WTC11 (cell line): ENCODE data around the gene UCK1.

Source experiments
- CREB1 ChIP-seq: sonication (generic); formaldehyde crosslinking; IDR thresholded peaks from 2 replicates; pipeline ENCODE4 v1.8.0; 2023; ENCODE audit warnings: mild to moderate bottlenecking, missing genetic modification reagents
- NR1H2 ChIP-seq: sonication (generic); formaldehyde crosslinking; IDR thresholded peaks from 2 replicates; pipeline ENCODE4 v1.9.0; 2021; ENCODE audit warnings: mild to moderate bottlenecking, moderate library complexity, missing genetic modification reagents
- SP1 ChIP-seq: sonication (generic); formaldehyde crosslinking; conservative IDR thresholded peaks from 2 replicates; pipeline ENCODE4 v1.8.1; 2022; ENCODE audit warnings: missing genetic modification reagents
- TEAD4 ChIP-seq: sonication (generic); formaldehyde crosslinking; IDR thresholded peaks from 2 replicates; pipeline ENCODE4 v1.8.0; 2022; ENCODE audit warnings: mild to moderate bottlenecking, missing genetic modification reagents
- ZNF219 ChIP-seq: sonication (generic); formaldehyde crosslinking; IDR thresholded peaks from 2 replicates; pipeline ENCODE4 v1.8.0; 2023; ENCODE audit warnings: missing genetic modification reagents, mild to moderate bottlenecking, borderline replicate concordance
- TF ChIP-seq, protein P1 (sequence below): fragments of 200-600 bp; IDR thresholded peaks from 2 replicates; pipeline ENCODE4 v1.8.0; 2022; ENCODE audit warnings: antibody characterized with exemption
- TF ChIP-seq, protein P2 (sequence below): fragments of 250-450 bp; sonication (Bioruptor Pico); IDR thresholded peaks from 2 replicates; pipeline ENCODE4 v1.9.0; 2021; ENCODE audit warnings: mild to moderate bottlenecking
- TF ChIP-seq, protein P3 (sequence below): fragments of 250-450 bp; sonication (Bioruptor Pico); IDR thresholded peaks from 2 replicates; pipeline ENCODE4 v1.9.0; 2021; ENCODE audit warnings: moderate library complexity, mild to moderate bottlenecking, inconsistent platforms, borderline replicate concordance
- TF ChIP-seq, protein P4 (sequence below): sonication (generic); formaldehyde crosslinking; IDR thresholded peaks from 2 replicates; pipeline ENCODE4 v1.8.1; 2022; ENCODE audit warnings: low read depth, missing genetic modification reagents, borderline replicate concordance
- TF ChIP-seq, protein P5 (sequence below): sonication (generic); formaldehyde crosslinking; IDR thresholded peaks from 2 replicates; pipeline ENCODE4 v1.8.0; 2022; ENCODE audit warnings: mild to moderate bottlenecking, missing genetic modification reagents
- TF ChIP-seq, protein P6 (sequence below): sonication (generic); formaldehyde crosslinking; IDR thresholded peaks from 2 replicates; pipeline ENCODE4 v1.8.1; 2022; ENCODE audit warnings: mild to moderate bottlenecking, missing genetic modification reagents, moderate library complexity, borderline replicate concordance
- TF ChIP-seq, protein P7 (sequence below): sonication (generic); formaldehyde crosslinking; conservative IDR thresholded peaks from 2 replicates; pipeline ENCODE4 v1.8.1; 2023; ENCODE audit warnings: mild to moderate bottlenecking, low read depth, missing genetic modification reagents, moderate library complexity
- TF ChIP-seq, protein P8 (sequence below): sonication (generic); formaldehyde crosslinking; conservative IDR thresholded peaks from 2 replicates; pipeline ENCODE4 v1.8.1; 2022; ENCODE audit warnings: mild to moderate bottlenecking, missing genetic modification reagents

DNA sequence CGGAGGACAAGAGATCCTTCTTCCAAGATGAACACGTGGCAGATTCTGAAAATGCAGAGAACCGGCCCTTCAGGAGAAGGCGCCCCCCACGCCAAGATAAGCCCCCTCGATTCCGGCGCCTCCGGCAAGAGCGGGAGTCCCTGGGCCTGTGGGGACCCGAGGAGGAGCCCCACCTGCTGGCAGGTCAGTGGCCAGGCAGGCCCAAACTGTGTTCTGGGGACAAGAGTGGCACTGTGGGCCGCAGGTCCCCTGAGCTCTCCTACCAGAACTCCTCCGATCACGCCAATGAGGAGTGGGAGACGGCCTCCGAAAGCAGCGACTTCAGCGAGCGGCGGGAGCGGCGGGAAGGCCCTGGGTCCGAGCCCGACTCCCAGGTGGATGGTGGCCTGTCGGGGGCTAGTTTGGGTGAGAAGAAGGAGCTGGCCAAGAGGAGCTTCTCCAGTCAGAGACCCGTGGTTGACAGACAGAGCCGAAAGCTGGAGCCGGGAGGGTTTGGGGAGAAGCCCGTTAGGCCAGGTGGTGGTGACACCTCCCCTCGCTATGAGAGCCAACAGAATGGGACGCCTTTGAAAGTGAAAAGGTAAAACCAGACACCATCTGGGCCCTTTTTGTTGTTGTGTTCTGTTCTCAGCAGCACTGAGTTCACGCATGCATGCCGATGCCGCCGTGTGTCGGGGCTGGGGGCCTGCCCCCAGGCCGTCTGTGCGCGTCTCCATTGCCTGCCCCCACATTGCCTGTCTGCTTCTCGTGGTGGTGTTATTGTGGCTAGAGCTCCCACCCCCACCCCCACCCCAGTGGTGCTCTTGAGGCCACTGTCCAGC lies 54.9 kb downstream of the UCK1 start:
- TF ChIP-seq TEAD4 (CRISPR knock-in tag) (no peak), NR1H2 (no peak), ZNF219 (no peak), SP1 (CRISPR knock-in tag) (no peak), CREB1 (no peak)
- TF ChIP-seq, protein P1, sequence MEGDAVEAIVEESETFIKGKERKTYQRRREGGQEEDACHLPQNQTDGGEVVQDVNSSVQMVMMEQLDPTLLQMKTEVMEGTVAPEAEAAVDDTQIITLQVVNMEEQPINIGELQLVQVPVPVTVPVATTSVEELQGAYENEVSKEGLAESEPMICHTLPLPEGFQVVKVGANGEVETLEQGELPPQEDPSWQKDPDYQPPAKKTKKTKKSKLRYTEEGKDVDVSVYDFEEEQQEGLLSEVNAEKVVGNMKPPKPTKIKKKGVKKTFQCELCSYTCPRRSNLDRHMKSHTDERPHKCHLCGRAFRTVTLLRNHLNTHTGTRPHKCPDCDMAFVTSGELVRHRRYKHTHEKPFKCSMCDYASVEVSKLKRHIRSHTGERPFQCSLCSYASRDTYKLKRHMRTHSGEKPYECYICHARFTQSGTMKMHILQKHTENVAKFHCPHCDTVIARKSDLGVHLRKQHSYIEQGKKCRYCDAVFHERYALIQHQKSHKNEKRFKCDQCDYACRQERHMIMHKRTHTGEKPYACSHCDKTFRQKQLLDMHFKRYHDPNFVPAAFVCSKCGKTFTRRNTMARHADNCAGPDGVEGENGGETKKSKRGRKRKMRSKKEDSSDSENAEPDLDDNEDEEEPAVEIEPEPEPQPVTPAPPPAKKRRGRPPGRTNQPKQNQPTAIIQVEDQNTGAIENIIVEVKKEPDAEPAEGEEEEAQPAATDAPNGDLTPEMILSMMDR = no peak
- TF ChIP-seq, protein P2, sequence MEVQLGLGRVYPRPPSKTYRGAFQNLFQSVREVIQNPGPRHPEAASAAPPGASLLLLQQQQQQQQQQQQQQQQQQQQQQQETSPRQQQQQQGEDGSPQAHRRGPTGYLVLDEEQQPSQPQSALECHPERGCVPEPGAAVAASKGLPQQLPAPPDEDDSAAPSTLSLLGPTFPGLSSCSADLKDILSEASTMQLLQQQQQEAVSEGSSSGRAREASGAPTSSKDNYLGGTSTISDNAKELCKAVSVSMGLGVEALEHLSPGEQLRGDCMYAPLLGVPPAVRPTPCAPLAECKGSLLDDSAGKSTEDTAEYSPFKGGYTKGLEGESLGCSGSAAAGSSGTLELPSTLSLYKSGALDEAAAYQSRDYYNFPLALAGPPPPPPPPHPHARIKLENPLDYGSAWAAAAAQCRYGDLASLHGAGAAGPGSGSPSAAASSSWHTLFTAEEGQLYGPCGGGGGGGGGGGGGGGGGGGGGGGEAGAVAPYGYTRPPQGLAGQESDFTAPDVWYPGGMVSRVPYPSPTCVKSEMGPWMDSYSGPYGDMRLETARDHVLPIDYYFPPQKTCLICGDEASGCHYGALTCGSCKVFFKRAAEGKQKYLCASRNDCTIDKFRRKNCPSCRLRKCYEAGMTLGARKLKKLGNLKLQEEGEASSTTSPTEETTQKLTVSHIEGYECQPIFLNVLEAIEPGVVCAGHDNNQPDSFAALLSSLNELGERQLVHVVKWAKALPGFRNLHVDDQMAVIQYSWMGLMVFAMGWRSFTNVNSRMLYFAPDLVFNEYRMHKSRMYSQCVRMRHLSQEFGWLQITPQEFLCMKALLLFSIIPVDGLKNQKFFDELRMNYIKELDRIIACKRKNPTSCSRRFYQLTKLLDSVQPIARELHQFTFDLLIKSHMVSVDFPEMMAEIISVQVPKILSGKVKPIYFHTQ = no peak
- TF ChIP-seq, protein P3, sequence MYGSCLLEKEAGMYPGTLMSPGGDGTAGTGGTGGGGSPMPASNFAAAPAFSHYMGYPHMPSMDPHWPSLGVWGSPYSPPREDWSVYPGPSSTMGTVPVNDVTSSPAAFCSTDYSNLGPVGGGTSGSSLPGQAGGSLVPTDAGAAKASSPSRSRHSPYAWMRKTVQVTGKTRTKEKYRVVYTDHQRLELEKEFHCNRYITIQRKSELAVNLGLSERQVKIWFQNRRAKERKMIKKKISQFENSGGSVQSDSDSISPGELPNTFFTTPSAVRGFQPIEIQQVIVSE (CRISPR knock-in tag) = no peak
- TF ChIP-seq, protein P4, sequence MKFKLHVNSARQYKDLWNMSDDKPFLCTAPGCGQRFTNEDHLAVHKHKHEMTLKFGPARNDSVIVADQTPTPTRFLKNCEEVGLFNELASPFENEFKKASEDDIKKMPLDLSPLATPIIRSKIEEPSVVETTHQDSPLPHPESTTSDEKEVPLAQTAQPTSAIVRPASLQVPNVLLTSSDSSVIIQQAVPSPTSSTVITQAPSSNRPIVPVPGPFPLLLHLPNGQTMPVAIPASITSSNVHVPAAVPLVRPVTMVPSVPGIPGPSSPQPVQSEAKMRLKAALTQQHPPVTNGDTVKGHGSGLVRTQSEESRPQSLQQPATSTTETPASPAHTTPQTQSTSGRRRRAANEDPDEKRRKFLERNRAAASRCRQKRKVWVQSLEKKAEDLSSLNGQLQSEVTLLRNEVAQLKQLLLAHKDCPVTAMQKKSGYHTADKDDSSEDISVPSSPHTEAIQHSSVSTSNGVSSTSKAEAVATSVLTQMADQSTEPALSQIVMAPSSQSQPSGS = no peak
- TF ChIP-seq, protein P5, sequence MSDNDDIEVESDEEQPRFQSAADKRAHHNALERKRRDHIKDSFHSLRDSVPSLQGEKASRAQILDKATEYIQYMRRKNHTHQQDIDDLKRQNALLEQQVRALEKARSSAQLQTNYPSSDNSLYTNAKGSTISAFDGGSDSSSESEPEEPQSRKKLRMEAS (CRISPR knock-in tag) = no peak
- TF ChIP-seq, protein P6, sequence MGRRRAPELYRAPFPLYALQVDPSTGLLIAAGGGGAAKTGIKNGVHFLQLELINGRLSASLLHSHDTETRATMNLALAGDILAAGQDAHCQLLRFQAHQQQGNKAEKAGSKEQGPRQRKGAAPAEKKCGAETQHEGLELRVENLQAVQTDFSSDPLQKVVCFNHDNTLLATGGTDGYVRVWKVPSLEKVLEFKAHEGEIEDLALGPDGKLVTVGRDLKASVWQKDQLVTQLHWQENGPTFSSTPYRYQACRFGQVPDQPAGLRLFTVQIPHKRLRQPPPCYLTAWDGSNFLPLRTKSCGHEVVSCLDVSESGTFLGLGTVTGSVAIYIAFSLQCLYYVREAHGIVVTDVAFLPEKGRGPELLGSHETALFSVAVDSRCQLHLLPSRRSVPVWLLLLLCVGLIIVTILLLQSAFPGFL = no peak
- TF ChIP-seq, protein P7, sequence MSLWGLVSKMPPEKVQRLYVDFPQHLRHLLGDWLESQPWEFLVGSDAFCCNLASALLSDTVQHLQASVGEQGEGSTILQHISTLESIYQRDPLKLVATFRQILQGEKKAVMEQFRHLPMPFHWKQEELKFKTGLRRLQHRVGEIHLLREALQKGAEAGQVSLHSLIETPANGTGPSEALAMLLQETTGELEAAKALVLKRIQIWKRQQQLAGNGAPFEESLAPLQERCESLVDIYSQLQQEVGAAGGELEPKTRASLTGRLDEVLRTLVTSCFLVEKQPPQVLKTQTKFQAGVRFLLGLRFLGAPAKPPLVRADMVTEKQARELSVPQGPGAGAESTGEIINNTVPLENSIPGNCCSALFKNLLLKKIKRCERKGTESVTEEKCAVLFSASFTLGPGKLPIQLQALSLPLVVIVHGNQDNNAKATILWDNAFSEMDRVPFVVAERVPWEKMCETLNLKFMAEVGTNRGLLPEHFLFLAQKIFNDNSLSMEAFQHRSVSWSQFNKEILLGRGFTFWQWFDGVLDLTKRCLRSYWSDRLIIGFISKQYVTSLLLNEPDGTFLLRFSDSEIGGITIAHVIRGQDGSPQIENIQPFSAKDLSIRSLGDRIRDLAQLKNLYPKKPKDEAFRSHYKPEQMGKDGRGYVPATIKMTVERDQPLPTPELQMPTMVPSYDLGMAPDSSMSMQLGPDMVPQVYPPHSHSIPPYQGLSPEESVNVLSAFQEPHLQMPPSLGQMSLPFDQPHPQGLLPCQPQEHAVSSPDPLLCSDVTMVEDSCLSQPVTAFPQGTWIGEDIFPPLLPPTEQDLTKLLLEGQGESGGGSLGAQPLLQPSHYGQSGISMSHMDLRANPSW (CRISPR knock-in tag) = no peak
- TF ChIP-seq, protein P8, sequence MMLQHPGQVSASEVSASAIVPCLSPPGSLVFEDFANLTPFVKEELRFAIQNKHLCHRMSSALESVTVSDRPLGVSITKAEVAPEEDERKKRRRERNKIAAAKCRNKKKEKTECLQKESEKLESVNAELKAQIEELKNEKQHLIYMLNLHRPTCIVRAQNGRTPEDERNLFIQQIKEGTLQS (CRISPR knock-in tag) = no peak
